B cell (primary cell): ENCODE data around the gene TAF8. TPM values are rescaled to one million over a fixed set of nuclear protein-coding genes. Genes with fewer than 3 reads are reported as not detected.
A peak's percentile ranks its signal among the peaks of the same experiment; 100 is the strongest.

Experiments
- ATAC-seq: fragments of 200-7000 bp; cut with Tn5 transposase; one replicate; pipeline ENCODE4 v1.10.0; 2021; ENCODE audit warnings: low read depth, mild to moderate bottlenecking, moderate number of reproducible peaks, moderate library complexity
- CTCF ChIA-PET: fragments of 350-600 bp; sonication (Branson Sonifier 250); formaldehyde crosslinking; loops from one replicate; lab custom pipeline; 2021; ENCODE audit warnings: antibody characterized with exemption, inconsistent platforms; lab: Charles Lee
- POLR2A ChIA-PET: fragments of 350-600 bp; sonication (Branson Sonifier 250); formaldehyde crosslinking; loops from one replicate; lab custom pipeline; 2021; ENCODE audit warnings: antibody characterized with exemption; lab: Charles Lee
- DNase-seq: peaks from one replicate; pipeline ENCODE4 v3.0.0; 2013
- H2AFZ ChIP-seq: 2 replicates; pipeline ENCODE4 v1.6.1; 2012; ENCODE audit warnings: mild to moderate bottlenecking, low read depth, low read length; ENCODE audit not compliant: insufficient read depth, poor library complexity, severe bottlenecking
- H3K27ac ChIP-seq, 2 donors: 1 replicate in 1 of 2; 2 replicates in 1 of 2; pipeline ENCODE4 v1.5.1; 2012 to 2013; ENCODE audit warnings: low read length in 2 of 2, mild to moderate bottlenecking in 2 of 2, moderate library complexity in 1 of 2
- H3K27me3 ChIP-seq, 4 experiments: fragments of 200-600 bp in 1 of 4; sonication (generic) in 1 of 4; replicated peaks in 1 of 4; 1 replicate in 2 of 4; 2 replicates in 2 of 4; pipeline versions ENCODE4 v1.6.1 to v1.7.0; 2013 to 2016; ENCODE audit warnings: low read length in 3 of 4, mild to moderate bottlenecking in 2 of 4, mixed read lengths in 1 of 4, moderate library complexity in 1 of 4; ENCODE audit not compliant: insufficient read depth in 4 of 4, control insufficient read depth in 3 of 4; ENCODE audit errors: control extremely low read depth in 1 of 4
- H3K36me3 ChIP-seq, 2 experiments: replicated peaks in 1 of 2; 1 replicate in 1 of 2; 2 replicates in 1 of 2; pipeline versions ENCODE4 v1.6.1 to v1.7.1; 2013; ENCODE audit warnings: low read length in 1 of 2; ENCODE audit not compliant: insufficient read depth in 2 of 2, control insufficient read depth in 1 of 2; ENCODE audit errors: control extremely low read depth in 1 of 2, extremely low read depth in 1 of 2
- H3K4me1 ChIP-seq, 2 donors: fragments of 200-600 bp in 1 of 2; sonication (generic) in 1 of 2; 1 replicate in 1 of 2; 2 replicates in 1 of 2; pipeline versions ENCODE4 v1.5.1 to v1.6.1; 2013 to 2017; ENCODE audit warnings: low read length in 2 of 2; ENCODE audit not compliant: control insufficient read depth in 2 of 2, insufficient read depth in 2 of 2
- H3K4me2 ChIP-seq: replicated peaks from 2 replicates; pipeline ENCODE3; 2012; ENCODE audit warnings: mild to moderate bottlenecking, low read depth, low read length; ENCODE audit not compliant: poor library complexity, severe bottlenecking
- H3K4me3 ChIP-seq, 5 experiments: fragments of 200-600 bp in 1 of 5; sonication (generic) in 1 of 5; 1 replicate in 3 of 5; 2 replicates in 2 of 5; pipeline versions ENCODE4 v1.5.1 to v1.7.0; 2011 to 2016; ENCODE audit warnings: low read length in 4 of 5, mild to moderate bottlenecking in 4 of 5, low read depth in 2 of 5, control low read depth in 1 of 5, moderate library complexity in 1 of 5; ENCODE audit not compliant: insufficient read depth in 1 of 5; ENCODE audit errors: control extremely low read depth in 1 of 5, extremely low read depth in 1 of 5
- H3K79me2 ChIP-seq: fragments of 200-600 bp; sonication (generic); one replicate; pipeline ENCODE4 v1.6.0; 2016; ENCODE audit warnings: low read length; ENCODE audit not compliant: control insufficient read depth, insufficient read depth
- H3K9ac ChIP-seq: fragments of 200-600 bp; sonication (generic); 2 replicates; pipeline ENCODE4 v1.6.1; 2017; ENCODE audit warnings: mild to moderate bottlenecking, low read length, moderate library complexity
- H3K9me3 ChIP-seq, 3 donors: one replicate each; pipeline versions ENCODE4 v1.6.1 to v1.7.1; 2013; ENCODE audit warnings: low read length in 2 of 3; ENCODE audit not compliant: control insufficient read depth in 2 of 3, insufficient read depth in 1 of 3; ENCODE audit errors: control extremely low read depth in 1 of 3
- H4K20me1 ChIP-seq: 2 replicates; pipeline ENCODE4 v1.6.0; 2012; ENCODE audit warnings: mild to moderate bottlenecking, low read length; ENCODE audit not compliant: insufficient read depth, control insufficient read depth, poor library complexity, severe bottlenecking
- H3K27ac Mint-ChIP-seq: one replicate; pipeline ENCODE4 v1.8.0; 2021; ENCODE audit warnings: mixed read lengths
- H3K27me3 Mint-ChIP-seq: one replicate; pipeline ENCODE4 v1.8.0; 2021; ENCODE audit warnings: mixed read lengths
- H3K4me1 Mint-ChIP-seq: one replicate; pipeline ENCODE4 v1.8.0; 2021; ENCODE audit warnings: mixed read lengths
- H3K4me3 Mint-ChIP-seq: one replicate; pipeline ENCODE4 v1.8.0; 2021; ENCODE audit warnings: mixed read lengths
- H3K9me3 Mint-ChIP-seq: one replicate; pipeline ENCODE4 v1.8.0; 2022; ENCODE audit warnings: mixed read lengths; ENCODE audit not compliant: insufficient read depth
- CTCF ChIP-seq: fragments of 200-600 bp; IDR thresholded peaks from one replicate; pipeline ENCODE4 v1.8.0; 2022; ENCODE audit warnings: antibody characterized with exemption, mild to moderate bottlenecking
- EZH2 ChIP-seq: IDR thresholded peaks from 2 replicates; pipeline ENCODE4 v1.6.1; 2012; ENCODE audit warnings: borderline replicate concordance, low read depth, mild to moderate bottlenecking, moderate library complexity, low read length; ENCODE audit not compliant: insufficient read depth, poor library complexity, severe bottlenecking
- WGBS: methylation state at CpG from one replicate; pipeline ENCODE4 v1.1.5; 2013; ENCODE audit warnings: missing lambda C conversion rate; ENCODE audit not compliant: insufficient coverage; 5-methylcytosine and 5-hydroxymethylcytosine counted together
- intact Hi-C: fragments of 100-400 bp; cut with micrococcal nuclease; formaldehyde crosslinking; loops from one replicate; pipeline ENCODE4 v1.10.0; 2022
- polyA plus RNA-seq: library from polyadenylated mRNA; depleted of rRNA; stranded (reverse); fragments of >200 nt; gene quantifications from 2 replicates; pipeline ENCODE4 v1.2.3, GENCODE V29; 2012
- total RNA-seq, 2 donors: library from RNA; stranded (reverse); fragments of 120-200 nt in 1 of 2; gene quantifications; 1 replicate in 1 of 2; 2 replicates in 1 of 2; pipeline versions ENCODE4 v1.2.3 to v1.2.4, GENCODE V29; 2013 to 2022

TAF8 gene
- total and polyA plus RNA-seq, 2 donors (not counting 1 experiment from before 2014, with no cell fraction given) = 30.6 to 67.0 TPM

- POLR2A ChIA-PET = interaction anchor here (0.6 kb wide), 3 partner anchors 20 to 93 kb away, joined by 6 to 8 read pairs (median 7); no protein-coding TSS in a partner anchor
- H3K4me3 ChIP-seq = peak overlapping the region in 1 of 5 experiments; percentile 6
- peaks cover 82% of the 10 kb centered on the region for H4K20me1 ChIP-seq
- 27% methylated on average over 14 of the region's 17 CpGs for WGBS
- H3K4me1 ChIP-seq = peaks cover 75 to 95% of the 10 kb centered on the region in 2 donors
- TF ChIP-seq CTCF (no peak), EZH2 (no peak)
- peak overlapping the region; percentile 57 to 93 for H3K27ac ChIP-seq
- Mint-ChIP-seq H3K27me3 (no peaks in the 10 kb centered on the region), H3K4me1 (peaks cover 83% of the 10 kb centered on the region), H3K4me3 (peak overlapping the region; percentile 69), H3K27ac (peak overlapping the region; percentile 95), H3K9me3 (peaks cover 2% of the 10 kb centered on the region)
- H3K9ac ChIP-seq = peak overlapping the region; percentile 21
- H3K27me3 ChIP-seq = no peaks in the 10 kb centered on the region
- intact Hi-C loops = loop anchor here (10.0 kb wide), 1 partner anchor 304 kb away; no protein-coding TSS in a partner anchor
- no peak for ATAC-seq
- H3K9me3 ChIP-seq = no peaks in the 10 kb centered on the region
- DNase-seq = peak; percentile 29
- peaks cover 0 to 43% of the 10 kb centered on the region in 2 experiments for H3K36me3 ChIP-seq
- CTCF ChIA-PET = interaction anchor here (0.6 to 10.9 kb wide), 5 partner anchors 17 to 92 kb away, joined by 3 to 130 read pairs (median 3); partner anchors contain the start of gene TAF8
- H3K4me2 ChIP-seq = peak overlapping the region; percentile 40
- peaks cover 95% of the 10 kb centered on the region for H3K79me2 ChIP-seq
- H2AFZ ChIP-seq = no peak overlapping the region
Observed at GRCh38 chr6:42028234-42029061, 21.9 kb upstream of the TAF8 start.
